Common myeloid progenitor, CD34-positive (primary cell): ENCODE results near the gene NSD1.
A peak's percentile ranks its signal among the peaks of the same experiment; 100 is the strongest.
"Not testable (repeated sequence)": the region's sequence is repeated elsewhere in the genome, so short reads cannot be mapped to it uniquely, and the experiment has no call there.

ENCODE experiments used
- CTCF ChIA-PET: fragments of 350-600 bp; sonication (Branson Sonifier 250); formaldehyde crosslinking; loops from one replicate; lab custom pipeline; 2021; ENCODE audit warnings: antibody characterized with exemption; lab: Charles Lee
- POLR2A ChIA-PET: fragments of 350-600 bp; sonication (Branson Sonifier 250); formaldehyde crosslinking; loops from one replicate; lab custom pipeline; 2021; ENCODE audit warnings: antibody characterized with exemption; lab: Charles Lee
- DNase-seq, 3 donors: peaks; one replicate each; pipeline versions ENCODE4 v3.0.0 to v3.0.0-alpha.2; 2013
- H3K27ac ChIP-seq, 2 experiments: 1 replicate in 1 of 2; 2 replicates in 1 of 2; pipeline ENCODE4 v1.7.0; 2013; ENCODE audit warnings: inconsistent platforms in 2 of 2, low read length in 2 of 2, mild to moderate bottlenecking in 2 of 2, low read depth in 1 of 2, moderate library complexity in 1 of 2; ENCODE audit not compliant: severe bottlenecking in 2 of 2, insufficient read depth in 1 of 2, poor library complexity in 1 of 2
- H3K27me3 ChIP-seq, 5 experiments: replicated peaks in 2 of 5; 1 replicate in 3 of 5; 2 replicates in 2 of 5; pipeline versions ENCODE4 v1.6.1 to v1.7.0; 2013; ENCODE audit warnings: low read length in 4 of 5, mild to moderate bottlenecking in 2 of 5, moderate library complexity in 2 of 5, inconsistent platforms in 1 of 5; ENCODE audit not compliant: insufficient read depth in 5 of 5, control insufficient read depth in 4 of 5
- H3K36me3 ChIP-seq, 4 experiments: 1 replicate in 2 of 4; 2 replicates in 2 of 4; pipeline versions ENCODE4 v1.6.1 to v1.7.0; 2013; ENCODE audit warnings: low read length in 3 of 4, control low read depth in 1 of 4, mild to moderate bottlenecking in 1 of 4; ENCODE audit not compliant: control insufficient read depth in 4 of 4, insufficient read depth in 4 of 4
- H3K4me1 ChIP-seq, 4 experiments: 1 replicate in 3 of 4; 2 replicates in 1 of 4; pipeline versions ENCODE4 v1.6.1 to v1.7.1; 2013; ENCODE audit warnings: low read length in 3 of 4, mild to moderate bottlenecking in 3 of 4, control low read depth in 1 of 4, inconsistent platforms in 1 of 4, moderate library complexity in 1 of 4; ENCODE audit not compliant: control insufficient read depth in 4 of 4, insufficient read depth in 4 of 4; ENCODE audit errors: control extremely low read depth in 1 of 4
- H3K4me3 ChIP-seq, 7 experiments: 1 replicate in 4 of 7; 2 replicates in 3 of 7; pipeline versions ENCODE4 v1.5.1 to v1.7.0; 2013; ENCODE audit warnings: mild to moderate bottlenecking in 7 of 7, low read length in 6 of 7, moderate library complexity in 6 of 7, inconsistent platforms in 2 of 7, low read depth in 2 of 7, control low read depth in 1 of 7; ENCODE audit not compliant: insufficient read depth in 4 of 7, control insufficient read depth in 1 of 7; ENCODE audit errors: extremely low read depth in 1 of 7
- H3K9me3 ChIP-seq, 5 experiments: 1 replicate in 4 of 5; 2 replicates in 1 of 5; pipeline versions ENCODE4 v1.6.1 to v1.7.1; 2013; ENCODE audit warnings: low read length in 4 of 5, mild to moderate bottlenecking in 2 of 5, inconsistent platforms in 1 of 5, low read depth in 1 of 5, moderate library complexity in 1 of 5; ENCODE audit not compliant: control insufficient read depth in 4 of 5, insufficient read depth in 2 of 5; ENCODE audit errors: control extremely low read depth in 1 of 5
- WGBS: methylation state at CpG from one replicate; pipeline ENCODE4 v1.1.5; 2013; ENCODE audit not compliant: insufficient coverage; 5-methylcytosine and 5-hydroxymethylcytosine counted together

Gene NSD1

DNA sequence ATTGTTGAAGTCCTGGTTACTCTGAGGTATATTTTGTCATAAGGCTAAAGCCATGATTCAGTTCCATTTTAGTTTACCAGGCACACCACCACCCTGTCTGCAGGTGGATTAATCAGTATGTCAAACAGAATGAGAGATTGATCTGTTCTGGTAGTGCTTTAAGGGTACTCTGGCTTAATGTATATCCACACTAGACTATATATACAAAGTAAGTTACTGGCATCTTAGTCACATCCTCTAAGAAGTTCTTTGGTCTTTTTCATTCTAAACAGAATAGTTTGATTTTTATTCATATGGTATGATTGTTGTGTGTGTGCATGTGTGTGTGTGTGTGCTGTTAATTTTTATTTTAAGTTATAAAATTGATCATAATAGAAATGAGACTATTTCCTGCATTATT, 108.2 kb downstream of the NSD1 start:
- Histone ChIP-seq H3K4me3 (no peak overlapping the region), H3K27me3 (no peaks in the 10 kb centered on the region), H3K4me1 (no peaks in the 10 kb centered on the region), H3K9me3 (no peaks in the 10 kb centered on the region), H3K27ac (no peak overlapping the region), H3K36me3 (peaks cover 32 to 72% (median 42%) of the 10 kb centered on the region in 4 experiments)
- ChIA-PET POLR2A (no interaction called here), CTCF (interaction anchor here (0.6 kb wide), 1 partner anchor 8 kb away, joined by 3 read pairs; no protein-coding TSS in a partner anchor)
- no peak for DNase-seq

DNA sequence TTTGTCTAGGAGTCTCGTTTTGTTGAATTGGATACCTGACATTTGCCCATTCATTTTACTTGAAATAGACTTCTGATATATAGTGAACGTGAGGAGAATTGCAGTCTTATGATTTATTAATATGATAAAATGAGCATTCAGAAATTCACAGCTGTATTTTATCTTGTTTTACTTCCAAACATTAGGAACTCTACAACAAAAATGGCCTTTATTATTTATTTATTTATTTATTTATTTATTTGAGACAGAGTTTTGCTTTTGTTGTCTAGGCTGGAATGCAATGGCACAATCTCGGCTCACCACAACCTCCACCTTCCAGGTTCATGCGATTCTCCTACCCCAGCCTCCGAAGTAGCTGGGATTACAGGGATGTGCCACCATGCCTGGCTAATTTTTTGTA, 108.7 kb downstream of the NSD1 start:
- H3K4me1 ChIP-seq = no peaks in the 10 kb centered on the region
- POLR2A ChIA-PET = no interaction called here
- no peaks in the 10 kb centered on the region for H3K27me3 ChIP-seq
- no peaks in the 10 kb centered on the region for H3K9me3 ChIP-seq
- no peak overlapping the region for H3K27ac ChIP-seq
- CTCF ChIA-PET = no interaction called here
- peaks cover 29 to 74% (median 44%) of the 10 kb centered on the region in 4 experiments for H3K36me3 ChIP-seq
- no peak overlapping the region for H3K4me3 ChIP-seq
- 82% methylated on average over 2 of the region's 5 CpGs for WGBS
- no peak for DNase-seq

- Histone ChIP-seq H3K36me3 (peaks cover 31 to 80% (median 52%) of the 10 kb centered on the region in 4 experiments), H3K4me3 (no peak overlapping the region), H3K27me3 (no peaks in the 10 kb centered on the region), H3K9me3 (no peaks in the 10 kb centered on the region), H3K27ac (no peak overlapping the region), H3K4me1 (no peaks in the 10 kb centered on the region)
- 96% methylated on average over 4 of the region's 8 CpGs for WGBS
- ChIA-PET POLR2A (no interaction called here), CTCF (no interaction called here)
- no peak for DNase-seq
Observed at GRCh38 chr5:177249761-177250537, 116.4 kb downstream of the NSD1 start.

DNA sequence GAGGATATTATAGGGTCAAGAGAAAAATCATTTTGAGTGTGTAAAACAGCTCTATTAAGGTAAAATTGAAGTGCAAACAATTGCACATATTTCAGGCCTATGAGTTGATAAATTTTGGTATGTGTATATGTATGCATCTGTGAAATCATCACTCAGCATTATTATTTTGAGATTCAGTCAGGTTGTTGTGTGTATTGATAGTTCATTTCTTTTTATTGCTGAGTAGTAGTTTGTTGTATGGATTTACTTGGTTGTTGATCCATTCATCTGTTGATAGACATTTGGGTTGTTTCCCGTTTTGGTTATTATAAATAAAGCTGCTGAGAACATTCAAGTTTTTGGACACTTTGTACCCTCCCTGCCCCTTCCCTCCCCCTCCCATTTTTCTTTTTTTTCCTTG, 119.7 kb downstream of the NSD1 start:
- Histone ChIP-seq H3K9me3 (no peaks in the 10 kb centered on the region), H3K27me3 (no peaks in the 10 kb centered on the region), H3K4me1 (no peaks in the 10 kb centered on the region), H3K27ac (no peak overlapping the region), H3K36me3 (peaks cover 21 to 77% (median 43%) of the 10 kb centered on the region in 4 experiments), H3K4me3 (no peak overlapping the region)
- ChIA-PET POLR2A (no interaction called here), CTCF (interaction anchor here (0.5 to 1.4 kb wide), 3 partner anchors 31 to 750 kb away, joined by 3 read pairs; no protein-coding TSS in a partner anchor)
- DNase-seq = no peak
- WGBS = no CpG with 5 or more reads among the region's 1 CpG

GRCh38 chr5:177256296-177256695, 122.7 kb downstream of the NSD1 start:
- Histone ChIP-seq H3K9me3 (no peaks in the 10 kb centered on the region), H3K36me3 (peaks cover 18 to 82% (median 50%) of the 10 kb centered on the region in 4 experiments), H3K4me1 (no peaks in the 10 kb centered on the region), H3K4me3 (no peak overlapping the region), H3K27me3 (no peaks in the 10 kb centered on the region), H3K27ac (peak overlapping the region in 1 of 2 experiments; percentile 39)
- CTCF ChIA-PET = no interaction called here
- 100% methylated on average over 2 of the region's 5 CpGs for WGBS
- DNase-seq = no peak
- POLR2A ChIA-PET = no interaction called here

DNA sequence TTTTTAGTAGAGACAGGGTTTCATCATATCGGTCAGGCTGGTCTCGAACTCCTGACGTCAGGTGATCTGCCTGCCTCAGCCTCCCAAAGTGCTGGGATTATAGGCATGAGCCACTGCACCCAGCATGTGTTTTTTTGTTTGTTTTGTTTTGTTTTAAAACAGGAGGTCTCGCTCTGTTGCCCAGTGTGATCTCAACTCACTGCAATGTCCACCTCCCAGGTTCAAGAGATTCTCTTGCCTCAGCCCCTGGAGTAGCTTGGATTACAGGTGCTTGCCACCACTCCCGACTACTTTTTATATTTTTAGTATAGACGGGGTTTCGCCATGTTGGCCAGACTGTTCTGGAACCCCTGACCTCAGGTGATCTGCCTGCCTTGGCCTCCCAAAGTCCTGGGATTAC, 125.1 kb downstream of the NSD1 start:
- H3K27me3 ChIP-seq, H3K27ac ChIP-seq, H3K4me1 ChIP-seq, POLR2A ChIA-PET, H3K4me3 ChIP-seq, H3K9me3 ChIP-seq, DNase-seq: not testable (repeated sequence)
- WGBS = 93% methylated on average over 4 of the region's 7 CpGs
- CTCF ChIA-PET = interaction anchor here (0.9 kb wide), 1 partner anchor 144 kb away, joined by 5 read pairs; no protein-coding TSS in a partner anchor
- peaks cover 14 to 84% (median 48%) of the 10 kb centered on the region in 4 experiments for H3K36me3 ChIP-seq

GRCh38 chr5:177260961-177261360, 127.4 kb downstream of the NSD1 start:
- no peak overlapping the region for H3K4me3 ChIP-seq
- H3K27me3 ChIP-seq = no peaks in the 10 kb centered on the region
- WGBS = 100% methylated on average over 1 of the region's 7 CpGs
- ChIA-PET CTCF (no interaction called here), POLR2A (no interaction called here)
- H3K9me3 ChIP-seq = no peaks in the 10 kb centered on the region
- no peak overlapping the region for H3K27ac ChIP-seq
- peaks cover 19 to 79% (median 52%) of the 10 kb centered on the region in 4 experiments for H3K36me3 ChIP-seq
- no peaks in the 10 kb centered on the region for H3K4me1 ChIP-seq
- DNase-seq = no peak
